Activated gamma-delta T cell (primary cell): ENCODE measurements around the gene TUBB2B.
"Not testable (repeated sequence)": the region's sequence is repeated elsewhere in the genome, so short reads cannot be mapped to it uniquely, and the experiment has no call there.

ENCODE experiments used
- DNase-seq: peaks from one replicate; lab custom pipeline; 2025; lab: John Stamatoyannopoulos, UW

Gene TUBB2B

DNA sequence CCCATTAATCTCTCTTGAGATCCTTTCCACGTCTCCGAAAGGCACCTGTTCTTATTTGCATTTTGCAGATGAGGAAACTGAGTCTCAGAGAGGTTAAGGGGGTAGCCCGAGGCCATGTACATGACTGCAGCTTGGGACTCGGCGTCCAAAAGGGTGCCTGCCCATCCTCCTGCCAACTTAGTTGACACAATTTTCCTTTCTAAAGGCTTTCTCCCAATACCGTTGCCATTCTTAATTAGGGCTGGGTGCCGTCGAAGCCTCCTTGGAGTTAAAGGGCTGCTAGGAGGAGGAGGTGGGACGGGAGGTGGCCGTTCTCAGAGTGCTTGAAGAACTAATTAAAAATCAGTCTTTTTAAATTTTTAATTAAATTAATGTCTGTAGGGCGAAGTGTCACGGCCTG is 30.7 kb upstream of the TUBB2B start:
- no peak for DNase-seq

DNA sequence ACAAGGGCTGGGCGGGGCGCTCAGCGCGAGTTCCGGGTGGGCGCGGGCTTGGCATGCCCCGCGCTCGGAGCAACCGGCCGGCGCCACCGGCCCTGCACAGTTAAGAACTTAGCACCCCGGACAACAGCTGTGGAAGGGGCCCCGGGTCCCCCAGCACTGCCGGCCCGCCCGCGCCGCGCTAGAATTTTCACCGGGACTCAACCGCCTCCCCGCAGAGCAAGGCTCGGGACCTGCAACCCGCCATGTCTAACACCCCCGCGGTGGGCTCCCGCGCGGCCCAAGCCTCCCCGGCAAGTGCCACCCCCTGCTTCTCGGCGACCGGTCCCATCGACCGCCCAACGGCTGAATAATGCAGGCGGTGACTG is 26.1 kb upstream of the TUBB2B start:
- DNase-seq = no peak

DNA sequence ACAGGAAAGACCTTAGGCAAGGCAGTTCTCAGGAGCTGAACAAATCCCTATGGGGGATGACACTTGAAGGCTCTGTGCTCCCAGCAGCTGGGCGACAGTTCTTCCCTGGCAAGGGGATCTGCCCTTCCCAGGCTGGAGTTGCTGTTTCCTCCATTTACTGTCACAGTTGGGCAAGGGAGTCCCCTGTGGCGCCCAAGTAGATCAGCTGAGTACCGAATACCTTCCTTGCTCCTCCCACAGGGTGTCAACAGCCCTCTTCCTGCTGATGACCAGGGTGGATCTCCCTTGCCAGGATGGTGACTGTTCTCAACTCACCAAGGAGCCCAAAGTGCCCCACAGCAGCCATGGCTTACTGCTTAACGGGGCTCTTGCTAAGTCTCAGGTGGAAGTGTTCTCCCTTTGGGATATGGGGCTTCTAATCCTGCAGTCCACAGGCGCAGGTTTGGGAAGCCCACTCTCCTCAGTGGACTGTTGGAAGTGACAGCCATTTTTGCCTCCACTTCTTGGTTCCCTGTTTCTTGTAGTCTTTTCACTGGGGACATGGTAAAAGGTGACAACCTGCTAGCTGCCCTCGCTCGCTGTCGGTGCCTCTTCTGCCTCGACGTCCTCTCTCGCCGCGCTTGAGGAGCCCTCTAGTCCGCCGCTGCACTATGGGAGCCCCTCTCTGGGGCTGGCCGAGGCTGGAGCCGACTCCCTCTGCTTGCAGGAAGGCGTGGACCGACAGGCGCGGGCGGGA is 25.6 kb upstream of the TUBB2B start:
- DNase-seq = no peak

DNA sequence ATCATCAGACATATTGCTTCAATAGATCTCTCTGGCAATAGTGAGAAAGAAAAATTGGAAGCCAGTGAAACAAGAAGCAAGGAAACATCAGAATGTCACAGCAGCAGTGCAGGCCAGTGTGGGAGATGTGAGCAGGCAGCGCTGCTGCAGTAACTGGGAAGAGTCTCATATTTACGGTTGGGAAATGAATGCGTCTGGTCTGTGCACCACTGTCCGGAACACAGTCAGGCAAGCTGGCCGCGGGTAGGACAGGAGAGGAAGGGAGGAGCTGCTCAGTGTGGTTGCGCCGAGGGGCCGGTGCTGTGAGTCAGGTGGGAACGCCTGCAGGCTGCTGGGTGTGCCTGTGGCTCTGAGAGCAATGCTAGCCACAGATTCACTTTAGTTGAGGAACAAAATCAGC is 24.9 kb upstream of the TUBB2B start:
- DNase-seq = no peak

DNA sequence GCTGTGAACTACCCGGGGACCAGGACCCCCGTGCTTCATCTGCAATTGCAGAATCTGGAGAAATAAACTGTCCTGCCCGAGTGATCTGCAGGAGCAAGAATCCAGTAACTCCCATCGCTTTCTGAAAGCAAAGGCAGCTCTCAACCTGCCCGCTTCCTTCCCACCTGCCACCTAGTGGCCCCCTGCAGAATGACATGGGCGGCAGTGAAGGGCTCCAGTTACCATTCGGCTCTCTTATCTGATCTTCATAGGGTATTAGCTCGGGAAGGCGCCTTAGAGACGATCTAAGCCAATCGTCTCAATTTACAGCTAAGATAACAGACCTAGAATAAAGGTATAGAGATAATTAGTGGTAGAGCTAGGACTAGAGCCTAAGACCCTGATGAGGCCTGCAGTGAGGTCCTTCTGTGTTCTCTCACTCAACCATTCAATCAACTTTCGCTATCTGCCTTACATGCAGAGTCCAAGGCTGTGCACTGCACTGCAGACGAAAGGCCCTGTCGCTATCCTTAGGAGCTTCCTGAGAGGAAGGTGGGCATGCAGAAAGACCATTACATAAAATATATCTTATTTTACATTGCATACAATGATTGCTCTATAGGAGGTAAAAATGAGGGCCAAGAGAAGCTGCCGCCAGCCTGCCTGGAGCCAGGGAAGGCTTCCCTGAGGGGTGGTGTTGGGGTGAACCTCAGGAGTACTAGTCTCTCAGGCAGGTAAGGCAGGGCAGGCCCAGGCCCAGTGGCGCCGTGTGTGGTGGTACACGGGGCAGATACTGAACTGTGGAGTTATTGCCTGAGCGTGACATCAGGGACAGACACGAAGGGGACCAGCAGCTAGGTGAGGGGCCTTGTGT is 24.2 kb upstream of the TUBB2B start:
- DNase-seq = no peak

DNA sequence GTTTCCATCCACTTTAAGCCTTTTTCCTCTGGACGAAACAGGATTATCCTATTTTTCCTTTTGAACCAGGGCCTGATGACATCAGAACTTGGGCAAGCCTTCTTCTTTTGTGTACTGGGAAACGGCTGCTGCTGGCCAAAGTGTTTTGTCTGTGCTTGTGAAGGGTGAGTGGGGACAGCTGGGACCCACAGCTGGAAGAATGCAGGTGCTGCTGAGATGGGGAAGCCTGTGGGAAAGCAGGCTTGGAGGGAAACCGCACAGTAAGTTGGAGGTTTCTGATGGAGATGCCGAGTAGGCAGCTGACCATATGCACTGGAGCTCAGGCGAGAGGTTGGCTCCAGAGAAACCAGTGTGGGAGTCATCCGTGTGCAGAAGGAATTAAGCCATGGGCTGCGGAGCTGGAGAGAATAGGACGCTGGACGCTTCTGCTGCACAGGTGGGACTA is 22.8 kb upstream of the TUBB2B start:
- DNase-seq = no peak

DNA sequence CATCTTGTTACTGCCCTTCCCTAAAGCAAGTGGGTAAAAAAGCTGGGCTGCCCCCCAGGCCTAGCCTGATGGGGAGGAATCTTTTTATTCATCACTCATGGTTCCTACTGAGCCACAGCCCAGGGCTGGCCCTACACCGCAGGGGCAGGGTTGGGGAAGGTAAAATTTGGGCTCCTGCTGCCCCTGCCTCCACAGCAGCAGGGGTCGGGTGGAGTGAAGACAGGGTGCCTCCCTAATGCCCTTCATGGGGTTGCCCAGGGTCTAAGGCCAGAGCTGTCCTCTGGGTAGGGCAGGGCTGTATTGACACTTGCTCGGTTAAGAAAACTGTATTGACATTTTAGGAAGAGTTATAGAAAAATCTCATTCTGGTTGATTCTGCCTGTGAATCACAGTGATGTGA is 22.4 kb upstream of the TUBB2B start:
- DNase-seq = no peak

DNA sequence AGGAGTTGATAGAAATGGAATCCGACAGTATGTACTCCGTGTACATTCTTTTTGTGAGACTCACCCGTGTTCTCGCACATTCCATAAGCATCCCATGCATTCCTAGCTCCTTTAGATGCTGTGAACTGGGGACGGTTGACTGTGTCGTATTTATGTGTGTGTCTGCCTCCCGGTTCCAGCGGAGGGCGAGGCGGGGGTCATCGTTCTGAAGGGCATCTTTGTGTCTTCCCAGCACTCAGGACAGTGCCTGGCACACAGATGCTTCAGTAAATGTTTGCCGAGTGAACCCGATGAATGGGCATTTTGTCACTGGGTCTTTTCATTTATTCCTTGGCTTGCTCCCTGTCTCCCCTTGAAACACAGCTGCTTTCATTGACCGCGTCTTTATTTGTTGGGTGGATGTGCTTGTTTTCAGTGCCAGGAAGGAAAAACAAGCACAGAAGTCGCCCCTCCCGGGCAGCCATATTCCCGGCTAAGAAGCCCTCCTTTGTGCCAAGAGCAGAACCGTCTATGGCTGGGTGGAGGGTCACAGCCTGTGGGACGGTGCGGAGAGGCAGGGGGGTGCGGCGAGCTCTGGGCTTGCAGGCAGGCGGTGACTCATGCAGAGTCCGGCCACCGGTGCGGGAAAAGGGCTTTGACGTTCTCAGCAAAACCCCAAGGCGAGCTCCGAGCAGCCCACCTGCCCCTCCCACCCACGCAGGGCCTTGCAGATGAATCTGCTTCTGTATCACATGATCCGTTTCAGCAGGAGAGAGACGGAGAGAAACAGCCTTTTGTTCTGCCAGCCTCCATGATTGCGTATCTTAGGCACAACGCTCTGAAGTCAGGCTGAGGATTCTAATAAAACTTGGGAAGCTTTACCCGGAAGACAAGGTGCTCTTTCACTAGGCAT is 20.0 kb upstream of the TUBB2B start:
- DNase-seq = no peak

DNA sequence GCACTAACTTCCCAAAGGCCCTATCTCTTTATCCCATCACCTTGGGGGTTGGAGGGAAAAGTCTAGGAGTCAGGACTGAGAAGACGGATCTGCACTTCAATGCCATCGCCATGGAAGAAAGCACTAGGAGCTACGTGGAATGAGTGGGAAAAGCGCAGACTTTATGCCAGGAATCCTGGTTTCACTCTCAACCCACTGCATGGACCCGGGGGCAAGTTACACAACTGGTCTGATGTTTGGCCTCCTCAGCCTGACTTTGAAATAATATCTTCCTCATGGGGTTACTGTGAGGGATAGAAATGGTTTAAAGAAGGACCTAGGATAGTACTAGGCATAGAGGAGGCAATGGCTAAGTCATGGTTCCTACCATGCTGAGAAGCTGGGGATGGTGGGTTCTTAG is 17.8 kb upstream of the TUBB2B start:
- no peak for DNase-seq

DNA sequence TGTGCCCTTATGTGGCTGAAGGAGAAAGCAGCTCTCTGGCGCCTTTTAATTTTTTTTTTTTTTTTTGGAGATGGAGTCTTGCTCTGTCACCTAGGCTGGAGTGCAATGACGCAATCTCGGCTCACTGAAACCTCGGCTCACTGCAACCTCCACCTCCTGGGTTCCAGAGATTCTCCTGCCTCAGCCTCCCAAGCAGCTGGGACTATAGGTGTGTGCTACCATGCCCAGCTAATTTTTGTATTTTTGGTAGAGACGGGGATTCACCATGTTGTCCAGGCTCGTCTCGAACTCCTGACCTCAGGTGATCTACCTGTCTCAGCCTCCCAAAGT is 17.3 kb upstream of the TUBB2B start:
- DNase-seq = not testable (repeated sequence)

DNA sequence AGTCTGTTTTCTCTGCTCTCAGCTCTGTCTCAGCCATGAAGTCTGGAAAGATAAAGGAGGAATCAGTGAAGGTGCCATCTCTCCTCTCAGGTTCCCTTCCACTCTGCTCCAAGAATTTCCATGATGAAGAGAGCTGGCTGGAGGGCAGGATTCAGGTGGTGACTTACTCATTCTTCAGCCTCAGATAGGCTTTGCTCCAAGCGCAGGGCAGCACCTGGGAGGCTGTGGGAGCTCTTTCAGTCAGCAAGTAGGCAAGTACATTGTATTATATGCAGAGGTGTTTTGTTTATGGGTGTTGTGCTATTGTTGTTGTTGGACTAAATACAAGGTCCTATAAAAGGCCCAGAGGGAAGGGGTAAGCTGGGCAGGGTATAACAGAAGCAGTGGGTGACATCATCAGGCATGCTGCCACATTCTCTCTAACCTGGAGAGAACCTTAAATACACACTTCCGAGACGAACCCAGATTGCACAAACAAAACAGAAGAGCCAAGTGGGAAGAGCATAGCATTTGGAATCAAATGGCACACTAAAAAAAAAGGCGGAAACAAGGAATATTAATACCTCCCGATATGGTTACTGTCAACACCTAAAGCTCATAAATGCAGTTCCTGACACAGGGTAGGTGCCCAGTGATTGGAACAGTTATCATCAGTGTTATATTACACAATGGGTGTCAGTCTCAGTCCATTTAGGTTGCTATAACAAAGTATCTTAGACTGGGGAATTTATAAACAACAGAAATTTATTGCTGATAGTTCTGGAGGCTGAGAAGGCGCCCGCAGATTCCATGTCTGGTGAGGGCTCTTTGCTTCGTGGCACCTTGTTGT is 16.8 kb upstream of the TUBB2B start:
- DNase-seq = no peak

DNA sequence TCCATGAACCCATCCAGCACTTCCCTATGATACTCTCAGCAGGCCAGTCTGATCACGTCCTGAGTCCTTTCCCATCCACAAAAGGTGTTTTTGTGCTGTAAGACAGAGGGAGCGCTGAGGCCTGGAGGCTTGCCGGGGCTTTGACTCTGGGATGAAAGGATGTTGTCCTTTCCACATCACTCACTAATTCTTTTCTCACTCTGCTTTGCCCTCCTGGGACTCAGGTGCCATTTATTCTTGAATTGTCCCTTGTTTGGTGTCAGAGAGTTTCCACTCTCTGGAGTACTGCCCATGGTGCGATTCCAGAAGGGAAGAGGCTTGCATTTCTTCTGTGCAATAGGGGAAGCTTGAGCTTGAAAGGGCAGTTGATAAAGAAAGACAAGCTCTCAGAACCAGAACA is 15.3 kb upstream of the TUBB2B start:
- DNase-seq = no peak

DNA sequence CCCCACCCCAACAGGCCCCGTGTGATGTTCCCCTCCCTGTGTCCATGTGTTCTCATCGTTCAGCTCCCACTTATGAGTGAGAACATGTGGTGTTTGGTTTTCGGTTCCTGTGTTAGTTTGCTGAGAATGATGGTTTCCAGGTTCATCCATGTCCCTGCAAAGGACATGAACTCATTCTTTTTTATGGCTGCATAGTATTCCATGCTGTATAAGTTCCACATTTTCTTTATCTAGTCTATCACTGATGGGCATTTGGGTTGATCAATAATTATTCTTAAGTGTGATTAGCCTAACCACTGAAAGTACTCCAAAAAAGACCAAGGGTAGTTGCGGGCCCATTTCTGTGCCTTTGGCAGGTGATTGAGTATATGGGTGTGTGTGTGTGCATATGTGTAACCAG is 14.3 kb upstream of the TUBB2B start:
- not testable (repeated sequence) for DNase-seq

DNA sequence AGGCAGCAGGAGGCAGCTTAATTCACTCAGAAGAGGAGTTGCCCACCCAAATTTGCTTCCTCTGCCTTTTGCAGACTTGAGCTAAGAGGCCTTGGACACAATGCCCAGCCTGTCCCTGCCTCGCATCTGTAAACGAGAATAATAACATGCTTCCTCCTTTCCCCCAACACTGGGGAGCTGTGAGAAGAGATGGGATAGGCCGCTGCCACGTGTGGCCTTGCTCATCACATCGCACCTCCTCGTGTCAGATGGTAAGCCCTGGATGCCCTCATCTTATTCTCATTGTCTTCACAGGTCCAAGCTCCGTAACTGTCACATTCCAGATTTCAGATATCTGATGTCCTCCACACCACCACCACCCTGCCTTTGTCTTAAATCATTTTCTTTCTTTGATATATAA is 13.1 kb upstream of the TUBB2B start:
- no peak for DNase-seq

DNA sequence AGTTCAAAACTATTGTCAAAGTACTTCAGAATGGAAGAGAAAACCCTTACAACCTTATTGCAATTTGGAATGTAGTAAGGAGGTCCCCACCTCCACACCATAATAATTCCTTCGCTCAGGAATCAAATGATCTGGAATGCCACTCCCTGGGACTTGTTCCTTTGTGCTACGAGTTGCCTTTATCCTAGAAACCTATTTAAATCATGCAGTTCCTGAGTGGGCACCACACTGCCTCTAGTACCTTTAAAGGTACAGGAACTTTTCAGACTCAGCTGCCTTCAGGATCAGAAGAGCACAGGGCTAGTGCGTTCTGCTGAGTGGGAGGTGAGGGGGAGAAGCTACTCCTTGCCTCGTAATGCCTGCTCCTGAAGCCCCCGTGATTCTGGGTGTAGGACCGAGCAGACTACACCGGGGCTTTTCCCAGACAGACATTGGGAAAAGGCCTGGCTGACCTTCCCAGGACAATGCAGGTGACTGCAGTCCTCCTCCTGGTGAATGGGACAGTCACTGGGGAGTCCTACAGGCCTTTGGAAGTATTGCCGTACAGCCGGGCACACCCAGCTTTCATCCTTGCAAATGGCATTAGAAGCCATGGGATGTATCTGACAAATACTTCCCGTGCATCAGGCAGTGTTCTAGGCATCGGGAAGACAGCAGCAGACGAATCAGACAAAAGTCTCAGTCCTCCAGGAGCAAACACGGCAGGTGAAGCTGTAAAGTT is 11.8 kb upstream of the TUBB2B start:
- DNase-seq = no peak

DNA sequence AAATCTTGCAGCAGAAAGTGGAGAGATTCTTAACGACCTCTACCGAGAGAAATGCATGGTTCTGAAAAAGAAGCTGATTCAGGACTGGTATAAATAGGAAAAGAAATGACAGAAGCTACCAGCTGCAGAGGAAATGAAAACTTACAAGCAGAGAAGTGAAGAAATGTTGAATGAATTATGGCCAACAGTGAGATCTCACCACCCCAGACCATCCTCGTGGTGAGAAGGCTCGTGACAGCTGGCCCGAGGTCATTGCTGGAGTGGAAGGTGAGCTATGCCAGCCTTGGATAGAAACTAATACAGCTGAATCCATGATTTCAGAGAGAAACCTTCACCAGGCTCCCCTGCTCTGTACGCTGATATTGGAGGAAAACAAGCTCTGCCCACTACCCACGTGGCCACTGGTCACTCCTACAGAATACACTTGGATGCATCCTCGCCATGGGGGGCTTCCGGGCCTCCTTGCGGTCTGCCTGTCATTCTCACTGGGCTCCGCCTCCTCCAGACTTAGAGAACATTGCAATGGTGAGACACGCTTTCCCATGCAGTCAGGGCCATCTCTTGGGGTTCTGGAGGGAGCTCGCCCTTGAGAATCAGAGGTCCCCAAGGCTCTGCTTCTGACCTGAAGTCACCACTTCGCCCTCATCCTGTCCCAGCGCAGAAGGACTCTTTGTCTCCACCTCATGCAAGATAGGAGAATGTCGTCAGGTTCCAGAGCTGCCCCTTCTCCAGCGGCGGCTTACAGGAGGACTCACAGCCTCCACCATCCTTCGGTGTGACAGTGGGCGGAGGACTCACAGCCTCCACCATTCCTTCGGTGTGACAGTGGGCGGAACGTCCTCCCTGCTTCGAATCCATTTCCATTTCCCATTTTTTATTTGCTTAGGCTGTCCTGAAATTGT is 10.6 kb upstream of the TUBB2B start:
- no peak for DNase-seq

DNA sequence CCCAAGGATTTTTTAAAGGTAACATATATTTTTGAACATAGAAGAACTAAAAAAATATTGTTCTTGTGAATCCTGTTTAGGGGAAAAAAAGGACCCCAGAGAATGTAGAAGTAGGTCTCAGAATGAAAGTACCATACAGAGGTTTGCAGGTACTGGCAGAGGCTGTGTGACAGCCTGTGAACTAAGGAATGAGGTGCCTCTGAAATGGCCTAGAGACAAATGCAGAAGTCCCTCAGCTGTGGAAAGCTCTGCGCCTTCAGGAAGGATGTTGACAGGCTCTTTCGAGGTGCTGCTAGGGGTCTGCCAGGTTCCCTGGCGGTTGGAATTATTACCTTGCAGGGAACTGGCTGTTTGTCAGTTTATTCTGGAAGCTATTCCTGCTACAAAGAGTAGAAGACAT is 8.6 kb upstream of the TUBB2B start:
- DNase-seq = no peak

DNA sequence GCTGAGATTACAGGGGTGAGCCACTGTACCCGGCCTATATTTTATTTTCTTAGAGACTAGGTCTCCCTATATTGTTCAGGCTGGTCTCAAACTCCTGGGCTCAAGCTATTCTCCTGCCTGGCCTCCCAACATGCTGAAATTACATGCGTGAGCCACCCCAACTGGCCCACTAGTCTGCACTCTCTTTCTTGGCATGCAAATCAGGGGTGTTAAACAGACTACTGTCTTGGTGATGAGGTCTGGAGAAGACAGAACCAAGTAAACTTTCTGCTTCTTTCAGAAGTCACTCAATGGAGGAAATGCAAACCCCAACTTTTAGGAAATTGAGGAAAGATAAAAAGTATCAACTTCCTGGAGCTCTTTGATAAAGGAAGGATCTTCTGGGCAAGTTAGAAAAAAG is 8.0 kb upstream of the TUBB2B start:
- DNase-seq = no peak

DNA sequence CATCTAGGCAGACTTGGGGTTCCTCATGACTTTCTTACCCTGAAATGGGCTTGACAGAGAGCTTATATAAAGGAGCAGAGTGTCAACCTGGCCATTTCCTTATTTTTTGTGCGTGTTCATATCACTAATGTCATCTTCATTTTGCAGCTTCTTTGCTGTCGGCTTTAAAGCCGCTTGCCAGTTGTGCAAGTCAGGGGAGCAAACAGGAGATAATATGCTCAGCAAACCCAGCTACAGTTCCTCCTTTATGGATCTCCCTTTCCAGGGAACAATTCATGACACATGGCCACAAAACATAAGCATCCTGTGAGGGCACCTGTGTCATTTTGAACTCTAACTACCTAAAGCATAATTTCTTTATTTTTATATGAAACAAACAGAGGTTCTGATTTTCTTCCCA is 6.5 kb upstream of the TUBB2B start:
- DNase-seq = no peak

DNA sequence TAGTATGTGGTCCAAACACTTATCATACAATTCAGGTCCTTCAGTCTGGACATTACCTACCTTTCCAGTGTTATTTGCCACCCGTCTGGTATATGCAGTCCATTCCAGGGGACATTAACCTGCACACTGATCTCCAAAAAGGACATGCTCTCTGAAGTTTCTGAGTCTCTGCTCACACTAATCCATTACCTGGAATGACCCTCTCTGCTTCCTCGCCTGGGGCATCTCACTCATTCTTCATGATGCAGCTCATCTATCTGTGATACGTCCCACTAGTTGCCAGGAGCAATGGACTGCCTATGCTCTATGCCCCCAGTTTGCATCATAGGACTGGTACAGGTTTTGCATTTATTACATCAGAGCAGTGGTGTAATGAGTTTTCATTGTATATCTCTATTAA is 5.9 kb upstream of the TUBB2B start:
- DNase-seq = no peak
